HCT116 (cell line): ENCODE measurements around the gene OR2T2.
"Not testable (repeated sequence)": the region's sequence is repeated elsewhere in the genome, so short reads cannot be mapped to it uniquely, and the experiment has no call there.

Experiments
- CTCF ChIP-seq, 3 experiments: fragments of 200-600 bp in 1 of 3; sonication (generic) in 1 of 3; IDR thresholded peaks in 2 of 3; conservative IDR thresholded peaks in 1 of 3; 2 replicates each; pipeline ENCODE4 v1.5.1; 2012 to 2017; ENCODE audit warnings: low read depth in 2 of 3, low read length in 2 of 3, antibody characterized with exemption in 1 of 3, borderline replicate concordance in 1 of 3, control low read depth in 1 of 3, mild to moderate bottlenecking in 1 of 3, mixed read lengths in 1 of 3, mixed run types in 1 of 3, moderate library complexity in 1 of 3; ENCODE audit not compliant: insufficient read depth in 1 of 3
- EZH2 ChIP-seq: fragments of 200-600 bp; sonication (generic); IDR thresholded peaks from 2 replicates; pipeline ENCODE4 v1.6.1; 2017; ENCODE audit warnings: antibody characterized with exemption, mixed run types
- POLR2AphosphoS5 ChIP-seq: IDR thresholded peaks from 2 replicates; pipeline ENCODE4 v1.6.1; 2011; ENCODE audit warnings: mild to moderate bottlenecking, low read depth, low read length, moderate library complexity
- ZNF274 ChIP-seq: fragments of 200-500 bp; sonication (Bioruptor generic); IDR thresholded peaks from 2 replicates; pipeline ENCODE4 v1.6.1; 2014; ENCODE audit warnings: mild to moderate bottlenecking, low read depth, low read length, inconsistent platforms

- TF ChIP-seq CTCF (IDR thresholded peaks at IDR 0.05 in 2 of 3, conservative IDR thresholded peaks at IDR 0.05 in 1 of 3; ENCODE audit: borderline replicate concordance in 1 of 3, insufficient read depth in 1 of 3, low read depth in 2 of 3, low read length in 2 of 3); ZNF274; POLR2AphosphoS5; EZH2: not testable (repeated sequence)
Measured at GRCh38 chr1:248438668-248439067, 6.8 kb upstream of the OR2T2 start.
